K562 (cell line): ENCODE results near the gene LMO4. TPM values are rescaled to one million over a fixed set of nuclear protein-coding genes. Genes with fewer than 3 reads are reported as not detected.
A peak's percentile ranks its signal among the peaks of the same experiment; 100 is the strongest.

Experiments used
- EP400 ChIP-seq: fragments of 450-650 bp; IDR thresholded peaks from 2 replicates; pipeline ENCODE4 v1.6.1; 2017; ENCODE audit warnings: antibody characterized with exemption, mild to moderate bottlenecking, moderate library complexity
- HMGN3 ChIP-seq: IDR thresholded peaks from 2 replicates; pipeline ENCODE4 v1.6.1; 2011; ENCODE audit warnings: borderline replicate concordance, low read depth, mild to moderate bottlenecking, mixed read lengths, low read length; ENCODE audit not compliant: insufficient read length; ENCODE audit errors: extremely low read depth
- MBD2 ChIP-seq: sonication (generic); IDR thresholded peaks from 2 replicates; pipeline ENCODE4 v1.6.1; 2016; ENCODE audit warnings: low read depth, borderline replicate concordance
- NCOA2 ChIP-seq, 2 experiments: fragments of 450-650 bp; IDR thresholded peaks; 2 replicates each; pipeline ENCODE4 v1.6.1; 2018; ENCODE audit warnings: mild to moderate bottlenecking in 2 of 2, moderate library complexity in 1 of 2; ENCODE audit not compliant: partially characterized antibody in 2 of 2
- RCOR1 ChIP-seq, 2 experiments: IDR thresholded peaks; 2 replicates each; pipeline ENCODE4 v1.6.1; 2012; ENCODE audit warnings: low read depth in 2 of 2, low read length in 2 of 2, borderline replicate concordance in 1 of 2, improper control_type of control experiment in 1 of 2
- TEAD2 ChIP-seq: fragments of 450-650 bp; IDR thresholded peaks from 2 replicates; pipeline ENCODE4 v1.6.1; 2016; ENCODE audit warnings: missing genetic modification characterization, control low read depth, missing compliant biosample characterization
- THAP12 ChIP-seq: fragments of 250-450 bp; sonication (Bioruptor Pico); IDR thresholded peaks from 2 replicates; pipeline ENCODE4 v1.9.0; 2021; ENCODE audit warnings: mild to moderate bottlenecking, inconsistent platforms
- YY1 ChIP-seq, 3 experiments: IDR thresholded peaks; 2 replicates each; pipeline ENCODE4 v1.6.1; 2011; ENCODE audit warnings: low read length in 2 of 3, mild to moderate bottlenecking in 2 of 3, moderate library complexity in 2 of 3, borderline replicate concordance in 1 of 3, control low read depth in 1 of 3, low read depth in 1 of 3; ENCODE audit not compliant: insufficient read depth in 3 of 3, insufficient replicate concordance in 2 of 3, control insufficient read depth in 1 of 3, insufficient read length in 1 of 3; ENCODE audit errors: extremely low read depth in 1 of 3
- ZBTB1 ChIP-seq: sonication (generic); formaldehyde crosslinking; IDR thresholded peaks from 2 replicates; pipeline ENCODE4 v1.8.1; 2023; ENCODE audit warnings: missing genetic modification reagents, low read depth, mild to moderate bottlenecking, borderline replicate concordance
- ZBTB12 ChIP-seq: fragments of 250-450 bp; sonication (Bioruptor Pico); IDR thresholded peaks from 2 replicates; pipeline ENCODE4 v1.4.0; 2020
- ZFX ChIP-seq: sonication (generic); formaldehyde crosslinking; IDR thresholded peaks from 2 replicates; pipeline ENCODE4 v1.8.0; 2022; ENCODE audit warnings: mild to moderate bottlenecking, missing genetic modification reagents, moderate library complexity
- ZNF395 ChIP-seq: fragments of 200-800 bp; sonication (Bioruptor generic); IDR thresholded peaks from 2 replicates; pipeline ENCODE4 v1.6.1; 2017; ENCODE audit warnings: missing genetic modification characterization, missing compliant biosample characterization
- ZNF740 ChIP-seq, 3 experiments: fragments of 200-800 bp in 1 of 3; sonication (Bioruptor generic) in 1 of 3; sonication (generic) in 1 of 3; formaldehyde crosslinking in 1 of 3; IDR thresholded peaks; 2 replicates each; pipeline versions ENCODE4 v1.6.1 to v1.8.0; 2016 to 2022; ENCODE audit warnings: mild to moderate bottlenecking in 2 of 3, missing compliant biosample characterization in 2 of 3, missing genetic modification characterization in 2 of 3, missing genetic modification reagents in 1 of 3
- polyA plus RNA-seq, 8 experiments: library from polyadenylated mRNA; depleted of rRNA in 4 of 8; stranded (reverse) in 5 of 8; unstranded in 3 of 8; fragments of >200 nt; fragmentation: Nextera tagmentation in 2 of 8; fragmentation: Illumina TruSeq in 1 of 8; extraction: Ambion mirVana in 2 of 8; extraction: Trizol in 1 of 8; gene quantifications; 2 replicates each; pipeline versions ENCODE4 v1.2.1 to v1.2.3, GENCODE V29; 2011 to 2014; ENCODE audit warnings: inconsistent platforms in 1 of 8, missing spikeins in 1 of 8
- total RNA-seq, 7 experiments: library from RNA; depleted of rRNA in 6 of 7; stranded (reverse); fragments of >200 nt in 6 of 7; fragmentation: Illumina TruSeq in 2 of 7; extraction: Trizol in 2 of 7; gene quantifications; 2 replicates each; pipeline versions ENCODE4 v1.2.1 to v1.2.3, GENCODE V29; 2011 to 2021; ENCODE audit warnings: low replicate concordance in 1 of 7

Gene LMO4
- total and polyA plus RNA-seq, 9 of the 15 experiments (the other 6 are each of a cell fraction or from before 2014, with no cell fraction given): 3.1 to 35.3 (median 22.4) TPM

GRCh38 chr1:87328272-87329050 is at the start of gene LMO4 (continued):
- TF ChIP-seq THAP12 (CRISPR knock-in tag): peak; percentile 7; the same call in 1 of the 2 replicates
- TF ChIP-seq HMGN3: peak; percentile 44
- TF ChIP-seq ZBTB1 (CRISPR knock-in tag): 0 out of 2 replicates have a peak, but pooled peaks have one; percentile 21
- TF ChIP-seq ZNF395 (CRISPR knock-in tag): peak; percentile 57; the same call in 1 of the 2 replicates
- no peak for TF ChIP-seq NCOA2 (IDR thresholded peaks at IDR 0.05; ENCODE audit: partially characterized antibody in 2 of 2)
- TF ChIP-seq EP400: peak; percentile 67
- peak; percentile 50; the same call in 1 of the 2 replicates for TF ChIP-seq ZNF740 (CRISPR knock-in tag; IDR thresholded peaks at IDR 0.05)
- TF ChIP-seq ZNF740 (tag; IDR thresholded peaks at IDR 0.05): no peak
- TF ChIP-seq YY1 (IDR thresholded peaks at IDR 0.05; ENCODE audit: borderline replicate concordance in 1 of 3, control insufficient read depth in 1 of 3, extremely low read depth in 1 of 3, insufficient read depth in 3 of 3, insufficient read length in 1 of 3, insufficient replicate concordance in 2 of 3, low read depth in 1 of 3, low read length in 2 of 3): peak in 1 of 3 experiments; percentile 39
- peak; percentile 86 for TF ChIP-seq MBD2
- TF ChIP-seq RCOR1 (IDR thresholded peaks at IDR 0.05; ENCODE audit: borderline replicate concordance in 1 of 2, low read depth in 2 of 2, low read length in 2 of 2): peak in 1 of 2 experiments; percentile 38; a peak in 1 of 4 replicates
- TF ChIP-seq TEAD2: no peak
- TF ChIP-seq ZBTB12 (CRISPR knock-in tag): peak; percentile 72
- peak; percentile 42 for TF ChIP-seq ZFX (CRISPR knock-in tag)
